SK-N-SH treated with all-trans-retinoic acid at 6 μM for 48 hours (cell line): ENCODE results near the gene C10orf105.

Experiments
- ATAC-seq: fragments of 200-7000 bp; cut with Tn5 transposase; 3 replicates; pipeline ENCODE4 v1.9.1; 2020; ENCODE audit warnings: mild to moderate bottlenecking, moderate library complexity
- ARNTL ChIP-seq: fragments of 450-650 bp; formaldehyde crosslinking; IDR thresholded peaks from 2 replicates; pipeline ENCODE4 v1.5.0; 2020; ENCODE audit warnings: low read depth, mild to moderate bottlenecking, moderate library complexity, borderline replicate concordance
- BACH2 ChIP-seq: fragments of 250-450 bp; sonication (Bioruptor Pico); IDR thresholded peaks from 2 replicates; pipeline ENCODE4 v1.9.0; 2021; ENCODE audit warnings: mild to moderate bottlenecking, borderline replicate concordance
- CREB5 ChIP-seq: fragments of 250-450 bp; sonication (Bioruptor Pico); IDR thresholded peaks from 2 replicates; pipeline ENCODE4 v1.5.1; 2020; ENCODE audit warnings: low read depth, mild to moderate bottlenecking, moderate library complexity
- CSDC2 ChIP-seq: fragments of 250-450 bp; sonication (Bioruptor Pico); IDR thresholded peaks from 2 replicates; pipeline ENCODE4 v1.5.0; 2020; ENCODE audit warnings: mild to moderate bottlenecking, moderate library complexity
- CSRNP3 ChIP-seq: fragments of 250-450 bp; sonication (Bioruptor Pico); IDR thresholded peaks from 2 replicates; pipeline ENCODE4 v1.5.1; 2021; ENCODE audit warnings: mild to moderate bottlenecking, moderate library complexity
- ESRRG ChIP-seq: fragments of 250-450 bp; sonication (Bioruptor Pico); IDR thresholded peaks from 2 replicates; pipeline ENCODE4 v1.6.1; 2021; ENCODE audit warnings: mild to moderate bottlenecking
- GLIS3 ChIP-seq: fragments of 250-450 bp; sonication (Bioruptor Pico); IDR thresholded peaks from 2 replicates; pipeline ENCODE4 v1.5.0; 2020; ENCODE audit warnings: mild to moderate bottlenecking, moderate library complexity
- ISL1 ChIP-seq: fragments of 250-450 bp; sonication (Bioruptor Pico); IDR thresholded peaks from 2 replicates; pipeline ENCODE4 v2.1.2; 2022; ENCODE audit warnings: mild to moderate bottlenecking, moderate library complexity
- PATZ1 ChIP-seq: fragments of 250-450 bp; sonication (Bioruptor Pico); IDR thresholded peaks from 2 replicates; pipeline ENCODE4 v1.8.0; 2020; ENCODE audit warnings: mild to moderate bottlenecking, moderate library complexity, borderline replicate concordance
- PPARA ChIP-seq: fragments of 250-450 bp; sonication (Bioruptor Pico); IDR thresholded peaks from 2 replicates; pipeline ENCODE4 v1.5.0; 2020; ENCODE audit warnings: mild to moderate bottlenecking, borderline replicate concordance
- RARB ChIP-seq: fragments of 250-450 bp; sonication (Bioruptor Pico); IDR thresholded peaks from 2 replicates; pipeline ENCODE4 v1.8.0; 2021; ENCODE audit warnings: mild to moderate bottlenecking, moderate library complexity
- SNAI2 ChIP-seq: fragments of 250-450 bp; sonication (Bioruptor Pico); IDR thresholded peaks from 2 replicates; pipeline ENCODE4 v1.5.0; 2020; ENCODE audit warnings: mild to moderate bottlenecking, moderate library complexity
- TCF4 ChIP-seq: fragments of 250-450 bp; sonication (Bioruptor Pico); IDR thresholded peaks from 2 replicates; pipeline ENCODE4 v1.8.0; 2021; ENCODE audit warnings: mild to moderate bottlenecking, moderate library complexity, borderline replicate concordance
- TOX ChIP-seq: fragments of 250-450 bp; sonication (Bioruptor Pico); IDR thresholded peaks from 2 replicates; pipeline ENCODE4 v1.8.0; 2021; ENCODE audit warnings: mild to moderate bottlenecking, moderate library complexity, borderline replicate concordance
- ZC3H10 ChIP-seq: fragments of 250-450 bp; sonication (Bioruptor Pico); IDR thresholded peaks from 2 replicates; pipeline ENCODE4 v1.5.1; 2021; ENCODE audit warnings: mild to moderate bottlenecking, moderate library complexity
- ZFP3 ChIP-seq: fragments of 250-450 bp; sonication (Bioruptor Pico); IDR thresholded peaks from 2 replicates; pipeline ENCODE4 v1.5.0; 2020; ENCODE audit warnings: mild to moderate bottlenecking, moderate library complexity
- ZFP30 ChIP-seq: fragments of 450-650 bp; formaldehyde crosslinking; IDR thresholded peaks from 2 replicates; pipeline ENCODE4 v1.5.0; 2022; ENCODE audit warnings: mild to moderate bottlenecking, moderate library complexity
- ZNF565 ChIP-seq: fragments of 450-650 bp; formaldehyde crosslinking; conservative IDR thresholded peaks from 2 replicates; pipeline ENCODE4 v1.5.0; 2020; ENCODE audit warnings: low read depth, mild to moderate bottlenecking, moderate library complexity
- ZNF70 ChIP-seq: fragments of 450-650 bp; formaldehyde crosslinking; IDR thresholded peaks from 2 replicates; pipeline ENCODE4 v1.5.0; 2020; ENCODE audit warnings: mild to moderate bottlenecking, moderate library complexity
- ZNF8 ChIP-seq: fragments of 450-650 bp; formaldehyde crosslinking; IDR thresholded peaks from 2 replicates; pipeline ENCODE4 v1.5.0; 2020; ENCODE audit warnings: mild to moderate bottlenecking, moderate library complexity
- TF ChIP-seq, protein P1 (sequence below): fragments of 250-450 bp; sonication (Bioruptor Pico); IDR thresholded peaks from 2 replicates; pipeline ENCODE4 v1.8.0; 2021; ENCODE audit warnings: low read depth, mild to moderate bottlenecking, moderate library complexity, borderline replicate concordance

C10orf105 gene

GRCh38 chr10:71723311-71723710 lies 3.7 kb upstream of the C10orf105 start (continued):
- TF ChIP-seq PATZ1 (CRISPR knock-in tag) (no peak), ZFP30 (CRISPR knock-in tag) (no peak), ZC3H10 (CRISPR knock-in tag) (no peak), RARB (CRISPR knock-in tag) (no peak)

- no peak for ATAC-seq
- no peak for TF ChIP-seq RARB (CRISPR knock-in tag)
- no peak for TF ChIP-seq ZC3H10 (CRISPR knock-in tag)
- no peak for TF ChIP-seq ARNTL (CRISPR knock-in tag)
- no peak for TF ChIP-seq TCF4 (CRISPR knock-in tag)
- TF ChIP-seq ISL1 = no peak
- TF ChIP-seq CSRNP3 = no peak
- no peak for TF ChIP-seq ZNF8
- TF ChIP-seq BACH2 (CRISPR knock-in tag) = no peak
Observed at GRCh38 chr10:71722849-71723248, 3.3 kb upstream of the C10orf105 start.

- no peak for TF ChIP-seq SNAI2 (CRISPR knock-in tag)
- TF ChIP-seq TOX (CRISPR knock-in tag) = no peak
- TF ChIP-seq GLIS3 (CRISPR knock-in tag) = no peak
- TF ChIP-seq PPARA (CRISPR knock-in tag) = no peak
- no peak for TF ChIP-seq ZC3H10 (CRISPR knock-in tag)
- no peak for TF ChIP-seq ZNF8
- TF ChIP-seq ZNF565 (CRISPR knock-in tag) = no peak
- no peak for TF ChIP-seq ZNF70 (CRISPR knock-in tag)
- TF ChIP-seq CSRNP3 = no peak
- no peak for ATAC-seq
Observed at GRCh38 chr10:71721313-71721712, 1.7 kb upstream of the C10orf105 start.

DNA sequence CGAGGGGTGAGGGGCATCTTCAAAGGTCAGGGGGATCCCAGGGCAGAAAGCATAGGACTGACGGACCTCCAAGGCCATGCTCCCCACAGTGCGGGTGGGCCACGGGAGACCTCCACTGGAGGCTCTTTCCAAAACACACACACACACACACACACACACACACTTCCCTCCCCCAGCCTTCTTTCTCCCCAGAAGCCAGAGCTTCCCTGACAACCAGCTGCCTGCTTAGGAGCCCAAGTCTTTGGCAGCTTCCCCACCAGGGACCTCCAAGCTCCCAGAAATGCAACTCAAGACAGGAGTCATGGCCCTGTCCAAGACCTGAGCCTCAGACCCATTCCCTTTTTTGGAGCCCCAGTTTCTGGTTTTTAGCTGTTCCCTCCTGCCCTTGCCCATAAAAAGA lies 710 bp upstream of the C10orf105 start:
- ATAC-seq = no peak
- no peak for TF ChIP-seq ZNF8
- TF ChIP-seq ESRRG = no peak
- no peak for TF ChIP-seq SNAI2 (CRISPR knock-in tag)
- TF ChIP-seq ZNF565 (CRISPR knock-in tag) = no peak
- TF ChIP-seq, protein P1, sequence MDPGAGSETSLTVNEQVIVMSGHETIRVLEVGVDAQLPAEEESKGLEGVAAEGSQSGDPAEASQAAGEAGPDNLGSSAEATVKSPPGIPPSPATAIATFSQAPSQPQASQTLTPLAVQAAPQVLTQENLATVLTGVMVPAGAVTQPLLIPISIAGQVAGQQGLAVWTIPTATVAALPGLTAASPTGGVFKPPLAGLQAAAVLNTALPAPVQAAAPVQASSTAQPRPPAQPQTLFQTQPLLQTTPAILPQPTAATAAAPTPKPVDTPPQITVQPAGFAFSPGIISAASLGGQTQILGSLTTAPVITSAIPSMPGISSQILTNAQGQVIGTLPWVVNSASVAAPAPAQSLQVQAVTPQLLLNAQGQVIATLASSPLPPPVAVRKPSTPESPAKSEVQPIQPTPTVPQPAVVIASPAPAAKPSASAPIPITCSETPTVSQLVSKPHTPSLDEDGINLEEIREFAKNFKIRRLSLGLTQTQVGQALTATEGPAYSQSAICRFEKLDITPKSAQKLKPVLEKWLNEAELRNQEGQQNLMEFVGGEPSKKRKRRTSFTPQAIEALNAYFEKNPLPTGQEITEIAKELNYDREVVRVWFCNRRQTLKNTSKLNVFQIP (CRISPR knock-in tag) = no peak
- TF ChIP-seq CREB5 (CRISPR knock-in tag) = no peak
- TF ChIP-seq CSRNP3 = no peak
- TF ChIP-seq ZC3H10 (CRISPR knock-in tag) = no peak
- no peak for TF ChIP-seq CSDC2
- TF ChIP-seq ZFP30 (CRISPR knock-in tag) = no peak
- no peak for TF ChIP-seq TOX (CRISPR knock-in tag)
- no peak for TF ChIP-seq ZFP3 (CRISPR knock-in tag)
- TF ChIP-seq TCF4 (CRISPR knock-in tag) = no peak
- no peak for TF ChIP-seq GLIS3 (CRISPR knock-in tag)
